GM21447 (cell line): ENCODE results near the gene P3H1.
"Not testable (repeated sequence)": the region's sequence is repeated elsewhere in the genome, so short reads cannot be mapped to it uniquely, and the experiment has no call there.

ENCODE experiments used
- ATAC-seq: cut with Tn5 transposase; IDR thresholded peaks from one replicate; pipeline ENCODE4 v1.9.1; 2021; ENCODE audit not compliant: unreplicated experiment

The P3H1 gene

DNA sequence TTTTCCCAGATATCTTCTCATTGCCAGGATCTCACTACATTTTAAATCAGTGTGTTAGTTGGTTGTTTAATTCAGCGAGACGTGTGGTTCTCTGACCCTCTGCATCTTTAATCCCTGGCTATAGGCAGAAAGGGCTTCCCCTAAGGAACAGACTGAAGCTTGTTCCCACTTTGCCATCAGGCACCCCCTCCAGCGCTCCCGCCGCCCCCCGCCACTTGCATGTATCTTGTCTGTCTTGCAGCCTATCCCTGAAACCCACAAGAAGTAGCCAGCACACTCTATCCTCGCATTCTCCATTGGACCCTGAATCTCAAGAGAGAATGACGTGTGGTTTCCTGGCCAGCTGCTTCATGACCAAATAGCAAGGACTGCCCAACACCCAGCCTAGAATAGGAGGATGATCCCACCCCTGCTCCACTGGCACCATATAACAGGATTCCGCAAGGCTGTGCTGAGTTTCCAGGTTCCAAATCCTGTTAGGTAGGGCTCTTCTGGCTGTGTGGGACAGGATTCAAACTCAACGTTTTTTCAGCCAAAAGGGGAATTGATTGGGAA is 34.6 kb downstream of the P3H1 start:
- ATAC-seq: no peak

DNA sequence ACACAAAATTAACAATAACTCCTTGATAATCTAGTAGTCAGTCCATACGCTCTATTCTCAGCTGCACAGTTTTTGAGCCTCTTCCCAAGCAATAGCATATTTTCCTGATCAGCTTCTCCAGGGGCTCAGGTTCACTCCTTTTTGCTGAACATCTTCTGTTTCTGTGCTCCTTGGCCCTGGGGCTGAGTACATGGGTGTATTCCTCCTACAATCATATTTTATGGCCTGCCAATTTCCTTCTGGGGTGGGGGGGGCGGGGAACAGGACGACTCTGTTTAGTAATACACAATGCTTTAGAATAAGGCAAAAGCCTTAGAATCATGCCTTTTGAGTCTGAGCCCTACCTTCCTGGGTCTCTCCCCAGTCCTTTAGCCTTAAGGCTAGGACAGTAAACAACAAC is 35.2 kb downstream of the P3H1 start:
- ATAC-seq: no peak

GRCh38 chr1:42730988-42731387 is 35.8 kb downstream of the P3H1 start:
- no peak for ATAC-seq

- no peak for ATAC-seq
Measured at GRCh38 chr1:42730002-42730401, 36.8 kb downstream of the P3H1 start.

- not testable (repeated sequence) for ATAC-seq
Measured at GRCh38 chr1:42725820-42726219, 41.0 kb downstream of the P3H1 start.

DNA sequence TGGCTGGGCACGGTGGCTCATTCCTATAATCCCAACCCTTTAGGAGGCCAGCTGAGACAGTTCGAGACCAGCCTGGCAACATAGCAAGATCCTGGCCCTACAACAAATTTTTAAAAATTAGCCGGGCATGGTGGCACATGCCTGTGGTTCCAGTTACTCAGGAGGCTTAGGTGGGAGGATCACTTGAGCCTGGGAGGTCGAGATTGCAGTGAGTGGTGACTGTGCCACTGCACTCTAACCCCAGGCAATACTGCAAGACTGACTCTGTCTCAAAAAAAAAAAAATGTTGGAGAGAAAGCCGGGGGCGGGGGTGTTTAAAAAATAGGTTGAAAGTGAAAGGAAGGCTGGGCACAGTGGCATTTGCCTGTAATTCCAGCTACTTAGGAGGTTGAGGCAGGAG is 43.3 kb downstream of the P3H1 start:
- ATAC-seq: no peak

- ATAC-seq: not testable (repeated sequence)
Measured at GRCh38 chr1:42722403-42722802, 44.4 kb downstream of the P3H1 start.

DNA sequence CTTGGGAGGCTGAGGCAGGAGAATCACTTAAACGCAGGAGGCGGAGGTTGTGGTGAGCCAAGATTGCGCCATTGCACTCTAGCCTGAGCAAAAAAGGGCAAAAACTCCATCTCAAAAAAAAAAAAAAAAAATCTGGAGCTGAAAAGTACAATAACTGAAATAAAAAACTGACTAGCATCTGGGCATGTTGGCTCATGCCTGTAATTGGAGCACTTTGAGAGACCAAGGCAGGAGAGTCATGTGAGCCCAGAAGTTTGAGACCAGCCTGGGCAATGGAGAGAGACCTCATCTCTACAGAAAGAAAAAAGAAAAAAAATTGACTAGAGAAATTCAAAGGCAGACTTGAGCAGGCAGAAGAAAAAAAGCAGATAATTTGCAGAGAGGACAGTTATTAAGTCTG is 44.9 kb downstream of the P3H1 start:
- no peak for ATAC-seq

DNA sequence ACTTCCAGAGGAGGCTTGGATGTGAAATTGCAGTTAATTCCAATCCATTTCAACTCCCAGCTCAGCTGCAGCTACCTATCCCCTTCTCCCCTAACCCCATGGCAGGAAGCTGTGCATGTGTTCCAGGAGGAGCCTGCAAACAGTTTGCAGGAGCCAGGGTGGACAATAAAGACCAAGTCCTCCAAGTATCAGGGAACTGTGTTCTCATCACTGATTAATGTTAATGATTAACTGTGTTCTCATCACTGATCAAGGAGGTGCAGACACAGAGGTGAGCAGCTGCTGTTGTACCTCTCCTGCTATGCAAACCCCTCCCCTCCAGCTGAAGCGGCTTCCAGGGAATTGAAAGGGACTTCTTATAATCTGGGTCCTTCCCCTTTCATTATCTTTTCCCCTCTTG is 46.0 kb downstream of the P3H1 start:
- ATAC-seq: no peak

GRCh38 chr1:42714441-42714840 is 52.4 kb downstream of the P3H1 start:
- ATAC-seq: not testable (repeated sequence)

GRCh38 chr1:42713293-42713692 is 53.5 kb downstream of the P3H1 start:
- no peak for ATAC-seq

DNA sequence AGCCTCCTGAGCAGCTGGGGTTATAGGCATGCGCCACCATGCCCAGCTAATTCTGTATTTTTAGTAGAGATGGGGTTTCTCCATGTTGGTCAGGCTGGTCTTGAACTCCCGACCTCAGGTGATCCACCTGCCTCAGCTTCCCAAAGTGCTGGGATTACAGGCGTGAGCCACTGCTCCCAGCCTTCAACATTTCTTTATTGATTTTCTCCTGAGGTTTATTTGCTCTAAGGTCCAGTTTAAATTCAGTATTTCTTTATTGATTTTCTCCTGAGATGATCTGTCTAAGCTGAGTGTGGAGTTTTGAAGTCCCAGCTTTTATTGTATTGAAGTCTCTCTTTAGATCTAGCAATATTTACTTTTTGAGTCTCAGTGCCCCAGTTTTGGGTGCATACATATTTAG is 54.0 kb downstream of the P3H1 start:
- not testable (repeated sequence) for ATAC-seq

DNA sequence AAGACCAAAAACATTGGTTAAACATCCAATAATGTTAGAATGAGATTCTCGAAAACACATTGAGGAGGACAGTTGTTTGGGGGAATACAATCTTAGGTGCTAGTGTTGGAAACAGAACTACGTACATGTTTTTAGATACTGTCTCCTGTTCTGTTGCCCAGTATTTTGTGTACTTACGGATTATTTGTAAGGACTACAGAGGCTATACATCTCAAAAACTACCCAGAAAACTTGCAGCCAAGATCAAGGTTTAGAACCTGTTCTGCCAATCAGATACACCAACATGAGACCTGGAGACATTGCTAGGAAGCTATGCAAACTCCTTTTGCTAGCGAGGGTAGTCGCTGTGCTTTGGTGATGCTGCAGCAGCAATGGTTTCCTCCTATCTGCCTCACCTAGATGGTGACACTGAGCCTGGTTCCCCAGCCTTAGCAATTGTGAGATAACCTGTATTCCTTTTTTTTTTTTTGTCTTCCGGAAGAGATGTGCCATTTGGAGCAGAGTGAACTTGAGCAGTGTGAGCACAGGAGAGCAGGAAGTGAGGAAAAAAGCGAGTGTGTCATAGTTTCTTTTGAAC is 62.9 kb downstream of the P3H1 start:
- ATAC-seq: no peak

DNA sequence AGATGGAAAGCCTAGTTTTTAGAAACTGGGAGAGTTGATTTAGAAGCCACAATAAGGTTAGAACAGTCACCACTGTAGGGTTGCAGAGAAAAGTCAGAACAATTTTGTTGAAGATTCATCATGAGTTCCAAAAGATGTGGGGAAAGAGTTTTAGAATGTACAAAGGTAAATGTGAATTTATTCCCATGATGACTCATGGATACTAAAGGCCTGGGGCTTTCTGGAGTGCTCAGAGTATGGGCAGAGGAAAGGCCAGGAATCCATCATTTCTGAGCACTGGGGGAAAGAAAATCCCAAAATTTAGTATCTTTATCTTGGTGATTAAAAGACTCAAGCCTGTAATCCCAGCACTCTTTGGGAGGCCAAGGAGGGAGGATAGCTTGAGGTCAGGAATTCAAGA is 66.8 kb downstream of the P3H1 start:
- ATAC-seq: no peak

- ATAC-seq: no peak
Measured at GRCh38 chr1:42698081-42698813, 68.6 kb downstream of the P3H1 start.
